Rectal smooth muscle tissue (tissue), 1 donor: ENCODE results near the gene PNPT1.
"Not testable (repeated sequence)": the region's sequence is repeated elsewhere in the genome, so short reads cannot be mapped to it uniquely, and the experiment has no call there.

Experiments
- H3K27ac ChIP-seq: one replicate; pipeline ENCODE4 v1.7.0; 2013; ENCODE audit warnings: low read depth, low read length, inconsistent platforms
- H3K27me3 ChIP-seq: one replicate; pipeline ENCODE4 v1.7.0; 2013; ENCODE audit warnings: low read length; ENCODE audit not compliant: control insufficient read depth, insufficient read depth
- H3K36me3 ChIP-seq: one replicate; pipeline ENCODE4 v1.7.0; 2013; ENCODE audit warnings: low read length; ENCODE audit not compliant: control insufficient read depth, insufficient read depth
- H3K4me1 ChIP-seq: one replicate; pipeline ENCODE4 v1.7.0; 2013; ENCODE audit warnings: low read length; ENCODE audit not compliant: control insufficient read depth, insufficient read depth
- H3K4me3 ChIP-seq: one replicate; pipeline ENCODE4 v1.7.0; 2013; ENCODE audit warnings: low read length
- H3K9ac ChIP-seq: one replicate; pipeline ENCODE4 v1.7.0; 2013; ENCODE audit warnings: low read length

PNPT1 gene

DNA sequence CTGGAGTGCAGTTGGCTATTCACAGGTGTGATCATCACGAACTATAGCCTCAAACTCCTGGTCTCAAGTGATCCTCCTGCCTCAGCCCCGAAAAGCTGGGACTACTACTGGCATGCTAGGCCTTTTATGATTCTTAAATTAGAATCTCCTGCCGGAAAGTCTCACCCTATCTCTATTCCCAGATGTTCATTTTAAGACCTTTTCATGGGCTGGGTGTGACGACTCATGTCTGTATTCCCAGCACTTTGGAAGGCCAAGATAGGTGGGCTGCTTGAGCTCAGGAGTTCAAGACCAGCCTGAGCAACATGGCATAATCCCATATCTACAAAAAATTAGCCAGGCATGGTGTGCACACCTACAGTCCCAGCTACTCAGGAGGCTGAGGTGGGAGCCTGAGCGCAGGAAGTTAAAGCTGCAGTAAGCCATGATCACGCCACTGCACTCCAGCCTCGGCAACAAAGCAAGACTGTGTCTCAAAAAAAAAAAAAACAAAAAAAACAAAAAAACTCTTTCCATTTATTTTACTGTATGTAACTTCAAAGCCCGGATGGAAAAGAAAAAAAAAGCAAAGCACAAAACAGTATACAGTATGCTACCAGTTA lies 84.3 kb downstream of the PNPT1 start:
- peaks cover 6% of the 10 kb centered on the region for H3K4me1 ChIP-seq

GRCh38 chr2:55607717-55608116 lies 85.9 kb downstream of the PNPT1 start:
- peaks cover 7% of the 10 kb centered on the region for H3K4me1 ChIP-seq
- H3K4me3 ChIP-seq = no peak overlapping the region
- H3K36me3 ChIP-seq = no peaks in the 10 kb centered on the region
- H3K27ac ChIP-seq = no peak overlapping the region
- H3K9ac ChIP-seq = no peak overlapping the region
- H3K27me3 ChIP-seq = no peaks in the 10 kb centered on the region

More for the DNA sequence above, 84.3 kb downstream of the PNPT1 start:
- Histone ChIP-seq H3K27ac (no peak overlapping the region), H3K4me3 (no peak overlapping the region), H3K27me3 (no peaks in the 10 kb centered on the region), H3K9ac (no peak overlapping the region), H3K36me3 (no peaks in the 10 kb centered on the region)

GRCh38 chr2:55604027-55604565 lies 89.5 kb downstream of the PNPT1 start:
- Histone ChIP-seq H3K27me3 (no peaks in the 10 kb centered on the region), H3K9ac (no peak overlapping the region), H3K4me3 (no peak overlapping the region), H3K4me1 (peaks cover 7% of the 10 kb centered on the region), H3K36me3 (peaks cover 3% of the 10 kb centered on the region), H3K27ac (no peak overlapping the region)

DNA sequence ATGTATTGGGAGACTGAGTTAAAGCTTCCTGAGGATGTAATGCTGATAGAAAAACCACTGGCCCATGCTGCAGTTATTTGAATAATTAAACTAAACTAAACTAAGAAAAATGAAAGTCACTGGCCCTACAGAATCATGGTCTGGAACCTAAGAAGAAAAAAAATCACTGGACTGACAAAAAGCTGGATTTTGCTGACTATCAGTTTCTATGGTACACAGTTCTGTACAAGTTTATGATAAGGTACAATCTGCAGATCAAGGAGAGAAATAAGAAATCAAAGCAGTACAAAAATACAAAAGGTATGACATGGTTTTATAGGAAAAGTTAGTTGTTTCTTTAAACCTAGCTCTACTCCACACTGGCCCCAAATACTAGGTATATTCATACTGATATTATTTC lies 91.8 kb downstream of the PNPT1 start:
- no peak overlapping the region for H3K27ac ChIP-seq
- H3K36me3 ChIP-seq = peaks cover 3% of the 10 kb centered on the region
- H3K4me3 ChIP-seq = no peak overlapping the region
- H3K4me1 ChIP-seq = peaks cover 7% of the 10 kb centered on the region
- no peaks in the 10 kb centered on the region for H3K27me3 ChIP-seq
- no peak overlapping the region for H3K9ac ChIP-seq

- no peak overlapping the region for H3K27ac ChIP-seq
- H3K27me3 ChIP-seq = no peaks in the 10 kb centered on the region
- H3K36me3 ChIP-seq = peaks cover 3% of the 10 kb centered on the region
- no peak overlapping the region for H3K4me3 ChIP-seq
- H3K4me1 ChIP-seq = no peaks in the 10 kb centered on the region
- no peak overlapping the region for H3K9ac ChIP-seq
Observed at GRCh38 chr2:55598056-55598795, 95.4 kb downstream of the PNPT1 start.

GRCh38 chr2:55596795-55597194 lies 96.8 kb downstream of the PNPT1 start:
- not testable (repeated sequence) for H3K27ac ChIP-seq, H3K4me1 ChIP-seq, H3K9ac ChIP-seq, H3K27me3 ChIP-seq, H3K4me3 ChIP-seq, H3K36me3 ChIP-seq

GRCh38 chr2:55595536-55595935 lies 98.1 kb downstream of the PNPT1 start:
- no peak overlapping the region for H3K9ac ChIP-seq
- no peaks in the 10 kb centered on the region for H3K36me3 ChIP-seq
- peaks cover 5% of the 10 kb centered on the region for H3K4me1 ChIP-seq
- no peaks in the 10 kb centered on the region for H3K27me3 ChIP-seq
- no peak overlapping the region for H3K27ac ChIP-seq
- no peak overlapping the region for H3K4me3 ChIP-seq

DNA sequence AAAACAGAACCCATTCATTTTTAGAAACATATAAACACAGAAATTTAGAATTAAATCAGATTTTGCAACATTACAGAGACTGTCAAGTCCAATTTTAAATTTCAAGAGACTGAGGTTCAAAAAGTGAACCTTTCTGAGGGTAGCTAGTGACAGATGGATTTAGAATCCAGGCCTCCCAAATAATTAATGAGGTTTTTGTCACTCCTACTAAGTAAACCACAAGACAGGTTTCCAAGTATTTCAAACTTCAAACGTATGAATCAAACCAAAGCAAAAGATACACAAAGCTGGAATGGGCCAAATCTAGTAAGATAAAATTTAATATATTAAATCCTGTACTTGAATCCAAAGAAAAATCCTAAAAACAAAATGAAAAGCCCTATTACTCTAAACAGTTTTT lies 101.5 kb downstream of the PNPT1 start:
- no peak overlapping the region for H3K4me3 ChIP-seq
- no peak overlapping the region for H3K27ac ChIP-seq
- H3K9ac ChIP-seq = no peak overlapping the region
- H3K36me3 ChIP-seq = no peaks in the 10 kb centered on the region
- H3K4me1 ChIP-seq = peaks cover 5% of the 10 kb centered on the region
- no peaks in the 10 kb centered on the region for H3K27me3 ChIP-seq

GRCh38 chr2:55590810-55591440 lies 102.7 kb downstream of the PNPT1 start:
- Histone ChIP-seq H3K4me1 (peaks cover 5% of the 10 kb centered on the region), H3K27ac (no peak overlapping the region), H3K9ac (no peak overlapping the region)

DNA sequence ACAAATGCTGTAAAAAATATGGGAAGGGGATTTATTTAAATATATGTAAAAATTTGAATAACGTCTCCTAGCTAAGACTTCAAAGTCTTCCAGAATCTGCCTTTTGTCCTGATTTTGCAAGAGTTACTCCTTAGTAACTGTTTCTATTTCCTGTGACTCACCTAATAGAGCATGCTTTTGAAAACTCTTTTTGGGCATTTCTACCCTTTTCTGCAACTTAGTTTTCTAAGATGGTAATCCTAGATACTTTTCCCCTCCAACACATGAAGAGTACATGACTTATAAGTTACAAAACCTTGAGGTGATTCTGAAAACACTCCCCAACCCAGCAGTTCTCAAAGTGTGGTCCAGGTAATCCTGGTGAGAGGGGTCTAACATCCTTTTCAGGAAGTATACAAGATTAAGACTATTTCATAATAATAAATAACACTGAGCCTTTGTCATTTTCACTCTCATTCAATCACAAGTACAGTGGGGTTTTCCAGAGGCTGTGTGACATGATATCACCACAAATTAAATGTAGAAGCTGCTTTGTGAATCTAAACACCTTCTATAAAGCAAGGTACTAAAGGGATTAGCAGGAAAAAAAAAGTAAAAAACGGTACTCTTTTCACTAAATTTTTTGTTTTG lies 108.1 kb downstream of the PNPT1 start:
- H3K4me1 ChIP-seq = peaks cover 4% of the 10 kb centered on the region
- no peaks in the 10 kb centered on the region for H3K36me3 ChIP-seq
- no peaks in the 10 kb centered on the region for H3K27me3 ChIP-seq
- no peak overlapping the region for H3K4me3 ChIP-seq
- no peak overlapping the region for H3K27ac ChIP-seq
- no peak overlapping the region for H3K9ac ChIP-seq

More at GRCh38 chr2:55590810-55591440, 102.7 kb downstream of the PNPT1 start:
- Histone ChIP-seq H3K4me3 (no peak overlapping the region), H3K27me3 (no peaks in the 10 kb centered on the region), H3K36me3 (no peaks in the 10 kb centered on the region)
